ENCODE results near the gene GLUD1.
"Not testable (repeated sequence)": the region's sequence is repeated elsewhere in the genome, so short reads cannot be mapped to it uniquely, and the experiment has no call there.

GRCh38 chr10:87104727-87105126, 10.1 kb upstream of the GLUD1 start:
- TF ChIP-seq TSHZ2 (CRISPR knock-in tag; IDR thresholded peaks at IDR 0.05); ZNF70 (CRISPR knock-in tag; IDR thresholded peaks at IDR 0.05); PATZ1 (CRISPR knock-in tag; IDR thresholded peaks at IDR 0.05; ENCODE audit: borderline replicate concordance); BACH2 (CRISPR knock-in tag; IDR thresholded peaks at IDR 0.05; ENCODE audit: borderline replicate concordance); RARB (CRISPR knock-in tag; IDR thresholded peaks at IDR 0.05); GLIS3 (CRISPR knock-in tag; IDR thresholded peaks at IDR 0.05); ZFP3 (CRISPR knock-in tag; IDR thresholded peaks at IDR 0.05); CREB5 (CRISPR knock-in tag; IDR thresholded peaks at IDR 0.05; ENCODE audit: low read depth); ARNTL (CRISPR knock-in tag; IDR thresholded peaks at IDR 0.05; ENCODE audit: borderline replicate concordance, low read depth); ZFP30 (CRISPR knock-in tag; IDR thresholded peaks at IDR 0.05); ZNF565 (CRISPR knock-in tag; conservative IDR thresholded peaks at IDR 0.05; ENCODE audit: low read depth); CSDC2 (CRISPR knock-in tag; IDR thresholded peaks at IDR 0.05); TCF4 (CRISPR knock-in tag; IDR thresholded peaks at IDR 0.05; ENCODE audit: borderline replicate concordance): not testable (repeated sequence)

Data from SK-N-SH treated with all-trans-retinoic acid at 6 μM for 48 hours (cell line).